GM19397 (cell line): ENCODE data around the gene SETD1B.
"Not testable (repeated sequence)": the region's sequence is repeated elsewhere in the genome, so short reads cannot be mapped to it uniquely, and the experiment has no call there.

Source experiments
- ATAC-seq: cut with Tn5 transposase; IDR thresholded peaks from one replicate; pipeline ENCODE4 v1.9.1; 2021; ENCODE audit warnings: mild to moderate bottlenecking, moderate library complexity; ENCODE audit not compliant: unreplicated experiment

SETD1B gene

GRCh38 chr12:121779422-121779895 is 24.4 kb upstream of the SETD1B start:
- no peak for ATAC-seq

DNA sequence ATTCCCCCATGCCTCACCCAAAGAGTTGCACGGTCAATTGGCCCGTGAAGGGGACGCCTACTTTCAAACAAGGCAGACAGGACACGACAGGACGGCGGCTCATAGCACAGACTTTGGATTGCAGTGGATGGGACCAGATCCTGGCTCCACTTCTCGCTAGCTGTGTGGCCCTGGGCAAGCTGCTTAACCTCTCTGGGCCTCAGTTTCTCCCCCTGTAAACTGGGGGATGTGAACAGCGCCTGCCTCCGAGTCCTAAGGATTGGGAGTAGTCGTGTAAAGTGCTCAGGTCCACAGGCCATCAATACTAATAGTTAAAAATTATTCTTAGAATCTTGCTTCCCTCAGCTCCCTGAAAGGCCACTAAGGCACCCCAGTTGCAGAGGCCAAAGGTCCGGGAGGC is 23.4 kb upstream of the SETD1B start:
- ATAC-seq, result no peak

- ATAC-seq, result no peak
These were observed 22.3 kb upstream of the SETD1B start for GRCh38 chr12:121781484-121781997.

- ATAC-seq, result no peak
These were observed 21.5 kb upstream of the SETD1B start for GRCh38 chr12:121781998-121782979.

DNA sequence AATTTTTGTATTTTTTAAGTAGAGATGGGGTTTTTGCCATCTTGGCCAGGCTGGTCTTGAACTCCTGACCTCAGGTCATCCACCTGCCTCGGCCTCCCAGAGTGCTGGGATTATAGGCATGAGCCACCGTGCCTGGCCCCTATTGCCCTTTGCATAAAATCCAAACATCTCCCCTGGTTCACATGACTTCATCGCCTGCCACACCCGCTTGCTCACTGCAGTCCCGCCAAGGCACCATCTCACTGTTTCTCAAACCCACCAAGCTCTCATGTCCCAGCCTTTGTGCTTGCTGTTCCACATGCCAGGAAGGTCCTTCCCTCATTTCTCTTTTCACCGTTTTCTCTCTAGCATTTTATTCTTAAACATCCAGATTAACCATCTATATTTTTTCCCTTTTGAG is 20.0 kb upstream of the SETD1B start:
- ATAC-seq, result no peak

DNA sequence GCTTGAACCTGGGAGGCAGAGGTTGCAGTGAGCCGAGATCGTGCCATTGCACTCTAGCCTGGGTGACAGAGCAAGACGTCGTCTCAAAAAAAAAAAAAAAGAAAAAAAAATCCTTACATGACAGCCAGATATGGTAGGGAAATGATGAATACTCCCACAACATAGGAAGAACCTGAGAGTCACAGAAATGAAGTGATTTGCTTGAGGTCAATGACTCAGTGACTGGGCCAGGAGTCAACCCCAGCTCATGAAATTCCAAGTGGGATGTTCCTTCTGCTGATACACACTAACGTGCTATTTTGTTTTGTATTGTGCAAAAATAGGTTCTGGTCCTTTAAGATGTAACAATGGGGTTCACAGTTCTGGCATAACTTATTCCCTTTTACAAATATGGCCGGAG is 19.3 kb upstream of the SETD1B start:
- ATAC-seq, result no peak

GRCh38 chr12:121786440-121786825 is 17.4 kb upstream of the SETD1B start:
- ATAC-seq, result no peak

GRCh38 chr12:121787063-121788025 is 16.5 kb upstream of the SETD1B start:
- no peak for ATAC-seq

- no peak for ATAC-seq
These were observed 15.5 kb upstream of the SETD1B start for GRCh38 chr12:121788176-121788818.

DNA sequence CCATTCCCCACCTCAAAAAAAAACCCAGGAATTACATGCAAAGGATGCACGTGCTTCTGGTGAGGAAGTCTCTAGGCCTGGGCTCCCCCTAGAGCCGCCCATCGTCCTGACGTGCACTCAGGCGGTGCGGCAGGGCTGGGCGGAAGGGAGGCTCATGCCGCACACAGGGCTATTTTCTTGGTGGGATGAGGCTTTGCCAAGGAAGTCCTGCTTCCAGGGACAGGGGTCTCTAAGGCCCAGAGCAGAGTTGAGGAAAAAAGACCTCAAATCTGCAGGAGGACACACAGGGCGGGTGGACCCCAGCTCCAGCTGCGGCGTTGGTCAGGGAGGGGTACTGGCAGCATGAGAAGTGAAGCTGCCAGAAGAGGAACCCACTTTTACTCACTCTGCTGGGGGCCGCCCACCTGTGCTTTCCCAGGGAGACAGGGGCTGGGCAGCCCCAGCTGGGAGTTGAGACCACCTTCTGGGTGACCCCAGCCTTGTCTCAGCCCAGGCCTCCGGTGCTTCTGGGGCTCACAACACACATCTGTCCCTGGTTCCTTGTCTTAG is 14.5 kb upstream of the SETD1B start:
- ATAC-seq, result no peak

- peak; percentile 42 for ATAC-seq
These were observed 13.7 kb upstream of the SETD1B start for GRCh38 chr12:121789800-121790728.

- ATAC-seq, result not testable (repeated sequence)
These were observed 13.0 kb upstream of the SETD1B start for GRCh38 chr12:121790785-121791184.

GRCh38 chr12:121791671-121792551 is 11.9 kb upstream of the SETD1B start:
- ATAC-seq, result no peak

DNA sequence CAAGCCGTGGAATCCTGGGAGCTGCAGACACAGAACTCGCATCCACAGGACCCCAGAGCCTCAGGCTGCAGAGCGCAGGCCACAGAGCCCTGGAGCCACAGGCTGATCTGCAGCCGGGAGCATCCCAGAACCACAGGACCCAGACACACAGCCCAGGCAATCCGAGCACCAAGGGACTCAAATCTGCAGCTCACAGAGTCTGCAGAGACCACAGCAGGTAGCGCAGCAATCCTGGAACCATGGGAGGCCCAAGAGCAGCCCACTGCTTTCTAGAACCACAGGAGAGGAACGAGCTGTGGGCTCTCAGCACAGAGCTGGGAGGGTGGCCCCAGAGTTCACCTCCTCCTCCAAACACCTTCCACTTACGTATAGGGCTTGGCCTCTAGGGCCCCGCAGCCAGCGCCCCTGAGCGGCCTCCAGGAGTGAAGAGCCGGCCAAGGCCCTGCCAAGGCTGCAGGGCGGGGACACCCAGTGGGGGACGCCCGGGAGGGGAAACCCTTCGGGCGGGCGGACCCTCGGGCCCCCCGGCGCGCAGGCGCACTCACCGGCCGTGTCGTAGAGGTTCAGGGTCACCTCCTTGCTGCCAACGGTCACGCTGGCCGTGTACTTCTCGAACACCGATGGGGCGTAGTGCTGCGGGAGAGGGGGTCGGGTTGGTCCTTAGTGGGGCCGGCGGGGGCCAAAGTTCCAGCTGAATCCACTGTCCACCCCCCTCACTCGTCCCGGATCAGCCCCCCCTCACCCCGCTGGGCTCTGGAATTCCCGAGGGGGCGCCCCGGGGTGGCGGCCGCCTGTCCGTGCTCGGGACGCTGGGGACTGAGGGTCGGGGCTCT is 11.0 kb upstream of the SETD1B start:
- ATAC-seq, result no peak

GRCh38 chr12:121793440-121793837 is 10.4 kb upstream of the SETD1B start, which contains the start of gene RHOF:
RHOF (minus strand) TSS chr12:121793688; CDS start chr12:121793633, 55 bp downstream.
- ATAC-seq, result peak; percentile 25

DNA sequence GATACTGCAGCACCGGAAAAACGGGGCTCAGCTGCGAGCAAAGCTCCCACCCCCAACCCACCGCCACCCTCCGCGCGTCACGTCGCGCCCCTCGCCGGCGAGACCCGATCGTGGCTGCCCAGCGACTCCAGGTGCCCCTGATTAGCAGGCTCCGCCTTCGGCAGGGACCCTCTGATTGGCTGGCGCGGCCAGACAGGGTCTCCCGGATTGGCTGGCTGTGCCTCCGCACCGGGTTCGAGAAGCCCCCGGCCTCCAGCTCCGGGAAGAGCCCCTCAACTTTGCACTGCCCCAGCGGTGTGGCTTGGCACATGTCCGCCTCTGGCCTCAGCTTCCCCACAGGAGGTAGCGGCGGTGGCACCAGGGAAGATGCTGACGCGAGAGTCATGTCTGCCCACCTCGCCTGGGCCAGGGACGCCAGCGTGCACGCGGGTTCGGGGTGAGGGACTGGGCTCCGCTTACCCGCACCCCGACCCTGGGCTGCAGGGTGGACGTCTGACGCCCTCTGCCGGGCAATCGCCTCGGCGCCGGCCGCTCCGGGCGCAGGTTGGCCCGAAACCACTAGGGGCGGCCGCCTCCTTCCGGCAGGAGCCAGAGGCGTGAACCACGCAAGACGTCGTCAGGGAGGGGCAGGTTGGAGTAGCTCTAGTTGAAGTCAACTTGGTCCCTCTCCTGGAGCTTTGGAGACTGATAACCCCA is 9.8 kb upstream of the SETD1B start:
- ATAC-seq, result peak; percentile 49
